ENCODE data around the gene WDR88. TPM values are rescaled to one million over a fixed set of nuclear protein-coding genes. Genes with fewer than 3 reads are reported as not detected.

The WDR88 gene
- total and polyA plus RNA-seq, 2 experiments from 2014 or later = not detected

GRCh38 chr19:33175156-33175782 lies 43.4 kb downstream of the WDR88 start:
- DNase-seq (ENCODE audit: low spot score) (no peak), ATAC-seq (no peak)
- Histone ChIP-seq H4K20me1 (replicated peaks; ENCODE audit: insufficient read depth) (peaks cover 4% of the 10 kb centered on the region; the same call in 1 of the 2 replicates), H3K27ac (ENCODE audit: low read depth) (no peak overlapping the region), H3K4me3 (peak overlapping the region; percentile 87), H3F3A (replicated peaks; ENCODE audit: low read depth) (peaks cover 5% of the 10 kb centered on the region; the same call in 1 of the 2 replicates), H3K36me3 (ENCODE audit: insufficient read depth) (no peaks in the 10 kb centered on the region), H2AFZ (no peak overlapping the region), H3K9me2 (ENCODE audit: insufficient read depth) (no peaks in the 10 kb centered on the region), H3K27me3 (ENCODE audit: insufficient read depth) (peaks cover 16% of the 10 kb centered on the region), H3K4me1 (ENCODE audit: insufficient read depth) (peaks cover 8% of the 10 kb centered on the region), H3K4me2 (peak overlapping the region; percentile 88), H3K79me2 (replicated peaks; ENCODE audit: insufficient read depth) (no peaks in the 10 kb centered on the region; the same call in 1 of the 2 replicates)
- Mint-ChIP-seq H3K27me3 (ENCODE audit: insufficient read depth, low read depth, poor library complexity) (peaks cover 19% of the 10 kb centered on the region), H3K4me1 (peaks cover 14% of the 10 kb centered on the region; the same call in 2 of the 3 replicates), H3K27ac (no peak overlapping the region), H3K36me3 (ENCODE audit: low read depth) (peaks cover 3% of the 10 kb centered on the region; the same call in 1 of the 3 replicates), H3K9me3 (peaks cover 3% of the 10 kb centered on the region; the same call in 2 of the 3 replicates), H3K4me3 (peak overlapping the region; percentile 86)
- TF ChIP-seq ZNF331 (CRISPR knock-in tag; IDR thresholded peaks at IDR 0.05; ENCODE audit: low read depth) (no peak), ZNF462 (CRISPR knock-in tag; IDR thresholded peaks at IDR 0.05) (no peak), EZH2 (IDR thresholded peaks at IDR 0.05; ENCODE audit: low read depth, unreplicated experiment) (no peak), CREB1 (CRISPR knock-in tag; IDR thresholded peaks at IDR 0.05; ENCODE audit: low read depth) (no peak), POLR2AphosphoS5 (IDR thresholded peaks at IDR 0.05; ENCODE audit: low read depth) (no peak), JUNB (IDR thresholded peaks at IDR 0.05; ENCODE audit: unreplicated experiment) (no peak), REST (IDR thresholded peaks at IDR 0.05; ENCODE audit: unreplicated experiment) (no peak), NANOG (IDR thresholded peaks at IDR 0.05; ENCODE audit: borderline replicate concordance) (no peak), EZH2phosphoT487 (IDR thresholded peaks at IDR 0.05; ENCODE audit: unreplicated experiment) (no peak), ETS1 (IDR thresholded peaks at IDR 0.05) (no peak), STAT1 (IDR thresholded peaks at IDR 0.05; ENCODE audit: unreplicated experiment) (no peak), ZNF114 (CRISPR knock-in tag; IDR thresholded peaks at IDR 0.05) (no peak)
- TF ChIP-seq, protein P1, sequence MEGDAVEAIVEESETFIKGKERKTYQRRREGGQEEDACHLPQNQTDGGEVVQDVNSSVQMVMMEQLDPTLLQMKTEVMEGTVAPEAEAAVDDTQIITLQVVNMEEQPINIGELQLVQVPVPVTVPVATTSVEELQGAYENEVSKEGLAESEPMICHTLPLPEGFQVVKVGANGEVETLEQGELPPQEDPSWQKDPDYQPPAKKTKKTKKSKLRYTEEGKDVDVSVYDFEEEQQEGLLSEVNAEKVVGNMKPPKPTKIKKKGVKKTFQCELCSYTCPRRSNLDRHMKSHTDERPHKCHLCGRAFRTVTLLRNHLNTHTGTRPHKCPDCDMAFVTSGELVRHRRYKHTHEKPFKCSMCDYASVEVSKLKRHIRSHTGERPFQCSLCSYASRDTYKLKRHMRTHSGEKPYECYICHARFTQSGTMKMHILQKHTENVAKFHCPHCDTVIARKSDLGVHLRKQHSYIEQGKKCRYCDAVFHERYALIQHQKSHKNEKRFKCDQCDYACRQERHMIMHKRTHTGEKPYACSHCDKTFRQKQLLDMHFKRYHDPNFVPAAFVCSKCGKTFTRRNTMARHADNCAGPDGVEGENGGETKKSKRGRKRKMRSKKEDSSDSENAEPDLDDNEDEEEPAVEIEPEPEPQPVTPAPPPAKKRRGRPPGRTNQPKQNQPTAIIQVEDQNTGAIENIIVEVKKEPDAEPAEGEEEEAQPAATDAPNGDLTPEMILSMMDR (conservative IDR thresholded peaks at IDR 0.05; ENCODE audit: low read depth in 2 of 2) = no peak
